Smooth muscle cell (in vitro differentiated cells): ENCODE results near the gene TNS1. TPM values are rescaled to one million over a fixed set of nuclear protein-coding genes. Genes with fewer than 3 reads are reported as not detected.

ENCODE experiments used
- DNase-seq: peaks from one replicate; lab custom pipeline; 2025; ENCODE audit not compliant: unreplicated experiment; lab: John Stamatoyannopoulos, UW
- H2AFZ ChIP-seq: fragments of 200-600 bp; sonication (generic); 2 replicates; pipeline ENCODE4 v1.6.0; 2016; ENCODE audit warnings: antibody characterized with exemption, low read depth, mild to moderate bottlenecking
- H3F3A ChIP-seq: fragments of 200-600 bp; sonication (generic); 2 replicates; pipeline ENCODE4 v1.6.0; 2017; ENCODE audit warnings: antibody characterized with exemption, low read depth
- H3K27ac ChIP-seq: fragments of 200-600 bp; sonication (generic); 2 replicates; pipeline ENCODE4 v1.5.1; 2016; ENCODE audit warnings: low read depth, mild to moderate bottlenecking
- H3K27me3 ChIP-seq: fragments of 200-600 bp; sonication (generic); 2 replicates; pipeline ENCODE4 v1.6.1; 2016; ENCODE audit warnings: low read depth, mild to moderate bottlenecking
- H3K36me3 ChIP-seq: fragments of 200-600 bp; sonication (generic); 2 replicates; pipeline ENCODE4 v1.5.1; 2016; ENCODE audit warnings: low read depth
- H3K4me1 ChIP-seq: fragments of 200-600 bp; sonication (generic); 2 replicates; pipeline ENCODE4 v1.5.1; 2016; ENCODE audit warnings: low read depth
- H3K4me2 ChIP-seq: fragments of 200-600 bp; sonication (generic); 2 replicates; pipeline ENCODE4 v1.6.0; 2016; ENCODE audit warnings: mild to moderate bottlenecking
- H3K4me3 ChIP-seq: fragments of 200-600 bp; sonication (generic); 2 replicates; pipeline ENCODE4 v1.5.1; 2016; ENCODE audit warnings: mild to moderate bottlenecking
- H3K79me2 ChIP-seq: fragments of 200-600 bp; sonication (generic); 2 replicates; pipeline ENCODE4 v1.6.0; 2016; ENCODE audit warnings: low read depth, mild to moderate bottlenecking
- H3K9ac ChIP-seq: fragments of 200-600 bp; sonication (generic); 2 replicates; pipeline ENCODE4 v1.6.0; 2016; ENCODE audit warnings: low read depth
- H3K9me3 ChIP-seq: fragments of 200-600 bp; sonication (generic); replicated peaks from 2 replicates; pipeline ENCODE4 v1.5.1; 2016; ENCODE audit warnings: low read depth
- H4K20me1 ChIP-seq: fragments of 200-600 bp; sonication (generic); 2 replicates; pipeline ENCODE4 v1.6.0; 2016; ENCODE audit warnings: low read depth
- CTCF ChIP-seq: fragments of 200-600 bp; sonication (generic); IDR thresholded peaks from 2 replicates; pipeline ENCODE4 v1.5.1; 2017; ENCODE audit warnings: borderline replicate concordance, mild to moderate bottlenecking, antibody characterized with exemption; ENCODE audit not compliant: insufficient read depth, poor library complexity, severe bottlenecking
- WGBS: methylation state at CpG from one replicate; pipeline ENCODE4 v1.1.7; 2016; ENCODE audit warnings: low lambda C conversion rate; 5-methylcytosine and 5-hydroxymethylcytosine counted together
- polyA plus RNA-seq: library from polyadenylated mRNA; unstranded; fragments of >200 nt; fragmentation: Nextera tagmentation; extraction: Ambion mirVana; gene quantifications from 2 replicates; pipeline ENCODE4 v1.2.1, GENCODE V29; 2016
- total RNA-seq: library from RNA; depleted of rRNA; stranded (reverse); fragments of >200 nt; gene quantifications from 2 replicates; pipeline ENCODE4 v1.2.3, GENCODE V29; 2014

Gene TNS1
- total and polyA plus RNA-seq, 2 experiments from 2014 or later, result 52.3 to 61.5 TPM

- Histone ChIP-seq H4K20me1 (peaks cover 100% of the 10 kb centered on the region), H3K4me3 (no peak overlapping the region), H3K79me2 (peaks cover 20% of the 10 kb centered on the region), H3K4me1 (no peaks in the 10 kb centered on the region), H3K9ac (no peak overlapping the region), H3K27me3 (no peaks in the 10 kb centered on the region), H3K36me3 (no peaks in the 10 kb centered on the region), H3K27ac (peak overlapping the region; percentile 77), H2AFZ (no peak overlapping the region), H3F3A (peaks cover 52% of the 10 kb centered on the region), H3K4me2 (peak overlapping the region; percentile 35), H3K9me3 (no peaks in the 10 kb centered on the region)
- no peak for DNase-seq
- no peak for TF ChIP-seq CTCF
- WGBS, result 0% methylated on average over 1 of the region's 1 CpG
Measured at GRCh38 chr2:217843324-217843723, 159.5 kb downstream of the TNS1 start.

- Histone ChIP-seq H3K36me3 (no peaks in the 10 kb centered on the region), H3K9me3 (no peaks in the 10 kb centered on the region), H3K27me3 (no peaks in the 10 kb centered on the region), H3K4me2 (peak overlapping the region; percentile 35), H3F3A (peaks cover 48% of the 10 kb centered on the region), H3K4me1 (peaks cover 7% of the 10 kb centered on the region), H3K79me2 (peaks cover 20% of the 10 kb centered on the region), H3K27ac (no peak overlapping the region), H3K4me3 (no peak overlapping the region), H2AFZ (no peak overlapping the region), H4K20me1 (peaks cover 100% of the 10 kb centered on the region), H3K9ac (no peak overlapping the region)
- 46% methylated on average over 2 of the region's 2 CpGs for WGBS
- no peak for TF ChIP-seq CTCF
- DNase-seq, result no peak
Measured at GRCh38 chr2:217842017-217842416, 160.8 kb downstream of the TNS1 start.

- no peak overlapping the region for H3K27ac ChIP-seq
- 88% methylated on average over 3 of the region's 3 CpGs for WGBS
- H3F3A ChIP-seq, result peaks cover 37% of the 10 kb centered on the region
- no peak for TF ChIP-seq CTCF
- H3K9ac ChIP-seq, result no peak overlapping the region
- no peak overlapping the region for H2AFZ ChIP-seq
- peaks cover 100% of the 10 kb centered on the region for H4K20me1 ChIP-seq
- H3K4me1 ChIP-seq, result peaks cover 19% of the 10 kb centered on the region
- H3K4me3 ChIP-seq, result no peak overlapping the region
- H3K79me2 ChIP-seq, result peaks cover 18% of the 10 kb centered on the region
- no peak for DNase-seq
- no peaks in the 10 kb centered on the region for H3K9me3 ChIP-seq
- H3K36me3 ChIP-seq, result no peaks in the 10 kb centered on the region
- no peaks in the 10 kb centered on the region for H3K27me3 ChIP-seq
- no peak overlapping the region for H3K4me2 ChIP-seq
Measured at GRCh38 chr2:217840522-217840921, 162.3 kb downstream of the TNS1 start.

GRCh38 chr2:217839750-217840107 is 163.1 kb downstream of the TNS1 start:
- Histone ChIP-seq H3K27ac (no peak overlapping the region), H3K27me3 (no peaks in the 10 kb centered on the region), H3F3A (peaks cover 29% of the 10 kb centered on the region), H3K4me2 (no peak overlapping the region), H2AFZ (no peak overlapping the region), H4K20me1 (peaks cover 100% of the 10 kb centered on the region), H3K36me3 (no peaks in the 10 kb centered on the region), H3K79me2 (peaks cover 10% of the 10 kb centered on the region), H3K9me3 (no peaks in the 10 kb centered on the region), H3K4me1 (peaks cover 19% of the 10 kb centered on the region), H3K9ac (no peak overlapping the region), H3K4me3 (no peak overlapping the region)
- DNase-seq, result no peak
- TF ChIP-seq CTCF, result no peak
- WGBS, result 97% methylated on average over 7 of the region's 7 CpGs
